Measurements from ENCODE around the gene CNOT3.

The CNOT3 gene

DNA sequence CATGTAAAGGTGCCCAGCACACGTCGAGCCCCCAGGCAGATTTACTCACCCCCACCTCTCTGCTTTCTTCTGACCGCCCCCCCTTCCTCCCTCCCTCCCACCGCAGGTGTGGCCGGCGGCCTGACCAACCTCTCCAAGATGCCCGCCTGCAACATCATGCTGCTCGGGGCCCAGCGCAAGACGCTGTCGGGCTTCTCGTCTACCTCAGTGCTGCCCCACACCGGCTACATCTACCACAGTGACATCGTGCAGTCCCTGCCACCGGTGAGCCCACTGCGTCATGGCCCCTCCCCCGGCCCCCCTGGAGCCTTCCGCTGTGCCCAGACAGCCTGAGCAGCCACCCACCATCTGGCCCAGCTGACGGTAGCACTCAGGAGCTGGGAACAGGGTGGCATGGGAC, 13.2 kb upstream of the CNOT3 start:
- TF ChIP-seq POLR2AphosphoS5 (IDR thresholded peaks at IDR 0.05; ENCODE audit: low read depth, low read length) (no peak), TAF1 (IDR thresholded peaks at IDR 0.05; ENCODE audit: borderline replicate concordance, low read depth, low read length) (no peak), POLR2A (IDR thresholded peaks at IDR 0.05; ENCODE audit: low read depth, low read length) (no peak)
- FAIRE-seq (no peak), DNase-seq (ENCODE audit: insufficient read length) (no peak)

- DNase-seq (ENCODE audit: insufficient read length) (no peak), FAIRE-seq (no peak)
- TF ChIP-seq POLR2A (IDR thresholded peaks at IDR 0.05; ENCODE audit: low read depth, low read length) (no peak), POLR2AphosphoS5 (IDR thresholded peaks at IDR 0.05; ENCODE audit: low read depth, low read length) (no peak), TAF1 (IDR thresholded peaks at IDR 0.05; ENCODE audit: borderline replicate concordance, low read depth, low read length) (no peak)
These were observed 11.8 kb upstream of the CNOT3 start for GRCh38 chr19:54125713-54126112.

DNA sequence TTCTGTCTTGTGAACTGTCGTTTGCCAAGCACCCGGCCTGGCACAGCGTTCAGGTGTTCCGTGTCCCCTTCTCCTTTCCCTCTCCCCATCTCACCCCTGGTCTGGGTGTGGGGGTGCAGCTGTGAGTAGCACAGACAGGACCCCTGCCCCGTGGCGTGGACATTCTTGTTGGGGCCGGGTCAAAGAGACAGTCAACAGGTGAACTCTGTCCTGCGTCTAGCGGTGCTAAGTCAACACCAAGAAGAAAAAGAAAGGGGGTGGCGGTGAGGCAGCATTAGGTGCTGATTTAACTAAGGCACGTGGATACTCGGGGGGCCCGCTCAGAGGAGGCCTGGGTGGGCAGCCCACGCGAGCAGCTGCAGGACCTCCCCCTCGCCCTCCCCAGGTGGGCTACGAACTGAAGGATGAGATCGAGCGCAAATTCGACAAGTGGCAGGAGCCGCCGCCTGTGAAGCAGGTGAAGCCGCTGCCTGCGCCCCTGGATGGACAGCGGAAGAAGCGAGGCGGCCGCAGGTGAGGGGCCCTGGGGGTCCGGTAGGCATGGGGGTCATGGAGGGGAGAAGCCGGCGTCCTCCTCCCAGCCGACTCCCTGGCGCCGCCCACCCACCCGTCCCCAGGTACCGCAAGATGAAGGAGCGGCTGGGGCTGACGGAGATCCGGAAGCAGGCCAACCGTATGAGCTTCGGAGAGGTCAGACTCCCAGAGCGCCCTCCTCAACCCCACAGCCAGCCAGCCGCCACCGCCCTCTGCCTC, 9.7 kb upstream of the CNOT3 start:
- TF ChIP-seq TAF1 (IDR thresholded peaks at IDR 0.05; ENCODE audit: borderline replicate concordance, low read depth, low read length) (no peak), POLR2A (IDR thresholded peaks at IDR 0.05; ENCODE audit: low read depth, low read length) (no peak), POLR2AphosphoS5 (IDR thresholded peaks at IDR 0.05; ENCODE audit: low read depth, low read length) (no peak)
- DNase-seq (ENCODE audit: insufficient read length) (no peak), FAIRE-seq (no peak)

- no peak for DNase-seq (ENCODE audit: insufficient read length)
These were observed 9.2 kb upstream of the CNOT3 start for GRCh38 chr19:54128441-54128725.

GRCh38 chr19:54128796-54129616, 8.6 kb upstream of the CNOT3 start:
- no peak for TF ChIP-seq POLR2AphosphoS5 (IDR thresholded peaks at IDR 0.05; ENCODE audit: low read depth, low read length)
- no peak for TF ChIP-seq POLR2A (IDR thresholded peaks at IDR 0.05; ENCODE audit: low read depth, low read length)
- TF ChIP-seq TAF1 (IDR thresholded peaks at IDR 0.05; ENCODE audit: borderline replicate concordance, low read depth, low read length), result no peak
- FAIRE-seq, result no peak
- no peak for DNase-seq (ENCODE audit: insufficient read length)

More at GRCh38 chr19:54128441-54128725, 9.2 kb upstream of the CNOT3 start:
- no peak for FAIRE-seq
- TF ChIP-seq POLR2AphosphoS5 (IDR thresholded peaks at IDR 0.05; ENCODE audit: low read depth, low read length), result no peak
- TF ChIP-seq POLR2A (IDR thresholded peaks at IDR 0.05; ENCODE audit: low read depth, low read length), result no peak
- no peak for TF ChIP-seq TAF1 (IDR thresholded peaks at IDR 0.05; ENCODE audit: borderline replicate concordance, low read depth, low read length)

DNA sequence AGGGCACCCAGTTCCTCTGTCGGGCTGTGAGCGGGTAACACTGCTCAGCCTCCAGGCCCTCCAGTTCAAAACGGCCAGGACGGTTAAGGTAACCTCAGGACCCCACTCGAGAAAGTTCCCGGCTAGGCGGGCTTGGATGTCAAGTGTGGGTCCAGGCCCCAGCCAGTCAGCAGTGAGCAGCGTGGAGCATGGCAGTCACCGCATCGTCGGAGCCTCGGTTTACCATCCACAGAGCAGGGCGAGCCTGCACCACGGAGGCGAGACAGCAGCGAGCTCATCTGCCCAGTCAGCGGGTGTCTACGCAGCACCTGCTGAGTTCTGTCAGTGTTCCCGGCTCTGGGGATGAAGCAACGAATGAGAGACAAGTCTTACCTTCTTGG, 8.0 kb upstream of the CNOT3 start:
- TF ChIP-seq TAF1 (IDR thresholded peaks at IDR 0.05; ENCODE audit: borderline replicate concordance, low read depth, low read length) (no peak), POLR2AphosphoS5 (IDR thresholded peaks at IDR 0.05; ENCODE audit: low read depth, low read length) (no peak), POLR2A (IDR thresholded peaks at IDR 0.05; ENCODE audit: low read depth, low read length) (no peak)
- DNase-seq (ENCODE audit: insufficient read length) (no peak), FAIRE-seq (no peak)

DNA sequence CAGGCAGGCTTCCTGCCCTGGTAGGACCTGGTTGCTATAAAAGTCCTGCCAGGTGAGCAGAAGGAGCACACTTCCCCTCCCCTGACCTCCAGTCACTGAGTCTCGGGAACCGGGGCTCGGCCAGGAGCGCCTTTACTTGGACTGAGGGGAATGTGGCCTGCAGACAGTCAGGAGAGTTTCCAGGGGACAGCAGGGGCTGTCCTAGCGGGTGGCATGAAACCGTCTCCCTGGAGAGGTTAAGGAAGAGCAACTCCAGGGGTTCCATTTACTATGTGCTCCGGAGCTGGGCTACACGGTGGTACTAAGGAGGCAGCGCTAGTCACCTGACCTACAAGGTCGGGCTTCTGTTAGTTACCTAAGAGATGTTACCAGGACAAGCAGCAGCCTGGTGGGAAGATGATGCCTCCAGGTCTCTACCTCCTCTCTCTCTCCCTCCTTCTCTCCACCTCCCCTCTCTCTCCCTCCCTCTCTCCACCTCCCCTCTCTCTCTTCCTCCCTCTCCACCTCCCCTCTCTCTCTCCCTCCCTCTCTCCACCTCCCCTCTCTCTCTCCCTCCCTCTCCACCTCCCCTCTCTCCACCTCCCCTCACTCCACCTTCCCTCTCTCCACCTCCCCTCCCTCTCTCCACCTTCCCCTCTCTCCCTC, 4.1 kb upstream of the CNOT3 start:
- TF ChIP-seq TAF1 (IDR thresholded peaks at IDR 0.05; ENCODE audit: borderline replicate concordance, low read depth, low read length) (no peak), POLR2A (IDR thresholded peaks at IDR 0.05; ENCODE audit: low read depth, low read length) (0 out of 2 replicates have a peak, but pooled peaks have one; percentile 45), POLR2AphosphoS5 (IDR thresholded peaks at IDR 0.05; ENCODE audit: low read depth, low read length) (peak; percentile 70; the same call in 1 of the 2 replicates)
- DNase-seq (ENCODE audit: insufficient read length) (no peak), FAIRE-seq (no peak)

- FAIRE-seq, result no peak
- TF ChIP-seq TAF1 (IDR thresholded peaks at IDR 0.05; ENCODE audit: borderline replicate concordance, low read depth, low read length) (no peak), POLR2AphosphoS5 (IDR thresholded peaks at IDR 0.05; ENCODE audit: low read depth, low read length) (no peak), POLR2A (IDR thresholded peaks at IDR 0.05; ENCODE audit: low read depth, low read length) (no peak)
- no peak for DNase-seq (ENCODE audit: insufficient read length)
These were observed 3.5 kb upstream of the CNOT3 start for GRCh38 chr19:54133957-54134590.

DNA sequence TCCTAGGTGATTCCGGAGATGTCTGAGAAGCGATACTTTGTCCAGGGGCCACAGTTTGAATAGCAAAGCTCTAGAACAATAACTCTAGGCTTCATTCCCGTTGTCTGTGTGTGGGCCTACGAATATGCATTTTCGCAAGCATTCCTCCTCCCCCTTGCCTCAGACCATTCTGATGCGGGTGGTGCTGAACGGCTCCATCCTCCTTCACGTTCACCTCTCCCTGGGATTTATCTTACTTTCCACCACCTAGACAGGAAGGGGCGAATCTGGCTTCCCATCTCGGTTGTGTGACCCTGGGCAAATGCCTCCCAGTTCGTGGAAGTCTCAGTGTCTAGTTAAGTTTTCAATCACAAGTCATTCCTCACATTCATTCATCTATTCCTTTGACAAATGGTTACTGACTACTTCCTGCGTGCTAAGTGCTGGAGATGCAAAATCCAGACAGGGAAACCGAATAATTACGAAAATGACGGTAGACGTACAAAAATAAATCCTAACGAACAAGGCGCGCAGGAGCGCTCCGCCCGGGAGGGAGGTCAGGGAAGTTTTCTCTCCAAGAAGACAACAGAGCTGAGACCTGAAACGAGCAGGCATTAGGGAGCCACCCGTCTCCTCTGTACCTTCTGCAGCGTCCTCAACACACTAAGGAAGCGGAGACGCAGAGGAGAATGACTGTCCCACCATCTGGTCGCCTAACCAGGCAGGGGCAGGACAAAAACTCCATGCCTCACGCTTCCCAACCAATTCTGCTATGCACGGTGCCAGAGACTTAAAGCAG, 1.3 kb upstream of the CNOT3 start:
- TF ChIP-seq POLR2AphosphoS5 (IDR thresholded peaks at IDR 0.05; ENCODE audit: low read depth, low read length), result no peak
- TF ChIP-seq POLR2A (IDR thresholded peaks at IDR 0.05; ENCODE audit: low read depth, low read length), result no peak
- no peak for TF ChIP-seq TAF1 (IDR thresholded peaks at IDR 0.05; ENCODE audit: borderline replicate concordance, low read depth, low read length)
- DNase-seq (ENCODE audit: insufficient read length), result no peak
- FAIRE-seq, result no peak

GRCh38 chr19:54136864-54137698, 481 bp upstream of the CNOT3 start:
- TF ChIP-seq POLR2AphosphoS5 (IDR thresholded peaks at IDR 0.05; ENCODE audit: low read depth, low read length) (peak; percentile 63; the same call in 1 of the 2 replicates), TAF1 (IDR thresholded peaks at IDR 0.05; ENCODE audit: borderline replicate concordance, low read depth, low read length) (no peak), POLR2A (IDR thresholded peaks at IDR 0.05; ENCODE audit: low read depth, low read length) (peak; percentile 62; the same call in 1 of the 2 replicates)
- peak; percentile 99 for FAIRE-seq
- peak; percentile 99 for DNase-seq (ENCODE audit: insufficient read length)
